ENCODE data around the gene MYH7B.

The MYH7B gene

DNA sequence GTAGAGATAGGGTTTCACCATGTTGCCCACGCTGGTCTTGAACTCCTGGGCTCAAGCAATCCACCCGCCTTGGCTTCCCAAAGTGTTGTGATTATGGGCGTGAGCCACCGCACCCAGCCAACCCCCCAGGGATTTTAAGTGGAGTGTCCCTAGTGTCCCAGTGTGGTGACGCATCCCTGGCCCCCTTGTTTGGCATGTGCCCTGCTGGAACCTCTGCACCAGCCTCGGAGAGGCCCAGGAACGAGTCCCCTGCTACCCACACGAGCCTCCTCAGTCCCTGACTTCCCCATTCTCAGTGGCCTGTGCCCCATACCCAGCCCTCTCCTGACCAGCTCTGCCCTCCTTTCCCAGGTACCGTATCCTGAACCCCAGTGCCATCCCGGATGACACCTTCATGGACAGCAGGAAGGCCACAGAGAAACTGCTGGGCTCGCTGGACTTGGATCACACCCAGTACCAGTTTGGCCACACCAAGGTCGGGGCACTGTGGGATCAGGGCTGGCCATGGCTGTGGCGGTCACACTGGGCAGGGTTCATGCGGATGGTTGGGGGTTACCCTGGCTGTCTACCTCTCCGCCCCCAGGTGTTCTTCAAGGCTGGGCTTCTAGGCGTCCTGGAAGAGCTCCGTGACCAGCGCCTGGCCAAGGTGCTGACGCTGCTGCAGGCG is 37.2 kb downstream of the MYH7B start:
- no peak for DNase-seq (ENCODE audit: low read depth)

DNA sequence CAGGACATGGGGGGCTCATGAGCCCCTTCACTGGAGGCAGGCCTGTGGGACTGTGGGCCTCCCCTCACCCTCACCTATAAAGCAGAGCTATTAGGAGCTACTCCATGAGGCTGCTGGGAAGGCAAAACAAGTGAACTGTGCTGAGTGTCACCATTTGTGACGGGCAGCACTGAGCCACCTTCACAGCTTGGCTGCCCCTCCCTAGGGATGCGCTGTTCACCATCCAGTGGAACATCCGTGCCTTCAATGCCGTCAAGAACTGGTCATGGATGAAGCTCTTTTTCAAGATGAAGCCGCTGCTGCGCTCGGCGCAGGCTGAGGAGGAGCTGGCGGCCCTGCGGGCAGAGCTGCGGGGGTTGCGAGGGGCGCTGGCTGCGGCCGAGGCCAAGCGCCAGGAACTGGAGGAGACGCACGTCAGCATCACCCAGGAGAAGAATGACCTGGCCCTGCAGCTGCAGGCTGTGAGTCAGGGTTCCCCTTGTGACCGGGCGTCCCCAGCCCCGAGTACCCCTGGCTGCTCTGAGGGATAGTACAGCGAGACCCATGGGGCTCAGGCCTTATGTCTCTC is 38.4 kb downstream of the MYH7B start:
- DNase-seq (ENCODE audit: low read depth): no peak

DNA sequence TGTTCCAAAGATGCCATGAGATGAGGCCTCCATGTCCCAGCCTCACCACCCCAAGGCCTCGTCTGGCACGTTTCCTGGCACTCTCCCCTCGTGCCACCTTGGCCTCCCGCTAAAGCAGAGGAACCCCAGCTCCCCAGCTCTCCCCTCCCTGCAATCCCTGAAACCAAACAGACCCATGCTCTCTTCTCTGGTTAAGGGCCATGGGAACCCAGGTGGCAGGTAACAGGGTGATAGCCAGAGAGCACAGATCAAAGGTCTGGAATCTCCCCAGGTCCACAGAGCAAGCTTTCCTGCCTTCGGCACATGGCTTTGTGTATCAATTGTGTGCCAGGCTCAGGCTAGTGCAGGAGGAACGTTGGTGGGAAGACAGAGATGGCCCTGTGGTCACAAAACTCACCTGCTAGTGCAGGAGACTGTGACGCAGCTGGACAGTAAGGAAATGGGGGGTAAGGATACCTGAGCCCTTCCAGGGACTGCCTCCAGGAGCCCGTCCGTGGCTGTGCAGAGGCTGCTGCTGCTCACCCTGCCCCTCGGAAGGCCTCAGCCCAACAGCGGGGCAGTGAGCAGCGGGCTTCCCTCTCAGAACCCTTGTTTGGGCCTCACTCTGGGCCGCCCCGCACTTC is 39.0 kb downstream of the MYH7B start:
- DNase-seq (ENCODE audit: low read depth): no peak

DNA sequence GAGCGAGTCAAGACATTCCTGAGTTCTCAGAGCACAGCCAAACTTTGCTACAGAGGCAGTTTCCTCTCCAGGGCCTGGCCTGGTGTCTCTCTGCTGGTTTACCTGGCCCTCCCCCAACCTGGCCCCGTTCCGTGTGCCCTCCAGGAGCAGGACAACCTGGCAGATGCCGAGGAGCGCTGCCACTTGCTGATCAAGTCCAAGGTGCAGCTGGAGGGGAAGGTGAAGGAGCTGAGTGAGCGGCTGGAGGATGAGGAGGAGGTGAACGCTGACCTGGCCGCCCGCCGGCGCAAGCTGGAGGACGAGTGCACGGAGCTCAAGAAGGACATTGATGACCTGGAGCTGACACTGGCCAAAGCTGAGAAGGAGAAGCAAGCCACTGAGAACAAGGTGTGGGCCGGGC is 39.5 kb downstream of the MYH7B start:
- no peak for DNase-seq (ENCODE audit: low read depth)

DNA sequence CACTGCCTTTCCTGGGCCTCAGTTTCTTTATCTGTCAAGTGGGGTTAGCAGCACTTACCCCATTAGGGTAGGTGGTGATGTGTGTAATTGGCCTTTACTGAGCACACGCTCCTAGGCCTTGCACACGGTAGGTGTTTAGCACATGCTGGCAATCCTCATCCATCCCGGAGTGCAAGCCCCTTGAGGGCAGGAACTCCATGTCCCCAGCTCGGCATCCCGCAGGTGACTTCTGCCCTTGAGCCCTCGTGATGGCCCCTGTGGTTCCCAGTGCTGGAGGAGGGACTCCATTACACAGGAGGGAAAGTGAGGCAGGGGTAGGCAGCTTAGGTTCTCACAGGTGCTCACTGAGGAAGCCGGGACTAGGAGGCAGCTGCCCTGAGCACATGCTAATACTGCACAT is 40.0 kb downstream of the MYH7B start:
- DNase-seq (ENCODE audit: low read depth): no peak

DNA sequence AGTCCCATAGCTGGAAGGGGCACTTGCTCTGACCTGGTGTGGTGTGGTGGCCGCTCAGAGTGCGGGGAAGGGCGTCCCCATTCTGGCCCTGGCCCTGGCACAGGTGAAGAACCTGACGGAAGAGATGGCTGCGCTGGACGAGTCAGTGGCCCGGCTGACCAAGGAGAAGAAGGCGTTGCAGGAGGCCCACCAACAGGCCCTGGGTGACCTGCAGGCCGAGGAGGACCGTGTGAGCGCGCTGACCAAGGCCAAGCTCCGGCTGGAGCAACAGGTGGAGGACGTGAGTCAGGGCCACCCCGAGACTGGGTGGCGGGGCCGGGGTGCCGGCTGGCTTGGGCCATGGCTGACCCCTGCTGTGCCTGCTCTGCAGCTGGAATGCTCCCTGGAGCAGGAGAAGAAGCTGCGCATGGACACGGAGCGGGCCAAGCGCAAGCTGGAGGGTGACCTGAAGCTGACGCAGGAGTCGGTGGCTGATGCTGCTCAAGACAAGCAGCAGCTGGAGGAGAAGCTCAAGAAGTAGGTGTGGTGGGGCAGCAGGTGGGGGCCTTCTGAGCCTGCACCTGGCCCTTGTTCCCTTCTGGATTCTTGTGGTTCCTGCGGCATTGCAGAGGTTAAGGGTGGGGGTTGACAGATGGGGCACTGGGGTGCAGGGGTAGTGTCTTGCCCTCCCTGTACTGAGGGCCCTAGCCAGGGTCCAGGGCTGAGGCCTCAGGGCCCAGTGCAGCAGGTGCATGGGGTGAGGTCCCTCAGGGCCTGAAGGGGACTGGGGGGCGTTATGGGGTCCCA is 40.8 kb downstream of the MYH7B start:
- no peak for DNase-seq (ENCODE audit: low read depth)

DNA sequence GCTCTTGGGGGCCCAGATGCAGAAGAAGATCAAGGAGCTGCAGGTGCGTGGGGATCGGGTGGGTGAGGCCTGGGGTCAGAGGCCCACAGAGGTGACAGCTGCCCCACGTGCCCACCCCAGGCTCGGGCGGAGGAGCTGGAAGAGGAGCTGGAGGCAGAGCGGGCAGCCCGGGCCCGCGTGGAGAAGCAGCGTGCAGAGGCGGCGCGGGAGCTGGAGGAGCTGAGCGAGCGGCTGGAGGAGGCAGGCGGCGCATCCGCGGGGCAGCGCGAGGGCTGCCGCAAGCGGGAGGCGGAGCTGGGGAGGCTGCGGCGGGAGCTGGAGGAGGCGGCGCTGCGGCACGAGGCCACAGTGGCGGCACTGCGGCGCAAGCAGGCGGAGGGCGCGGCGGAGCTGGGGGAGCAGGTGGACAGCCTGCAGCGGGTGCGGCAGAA is 41.5 kb downstream of the MYH7B start:
- no peak for DNase-seq (ENCODE audit: low read depth)

DNA sequence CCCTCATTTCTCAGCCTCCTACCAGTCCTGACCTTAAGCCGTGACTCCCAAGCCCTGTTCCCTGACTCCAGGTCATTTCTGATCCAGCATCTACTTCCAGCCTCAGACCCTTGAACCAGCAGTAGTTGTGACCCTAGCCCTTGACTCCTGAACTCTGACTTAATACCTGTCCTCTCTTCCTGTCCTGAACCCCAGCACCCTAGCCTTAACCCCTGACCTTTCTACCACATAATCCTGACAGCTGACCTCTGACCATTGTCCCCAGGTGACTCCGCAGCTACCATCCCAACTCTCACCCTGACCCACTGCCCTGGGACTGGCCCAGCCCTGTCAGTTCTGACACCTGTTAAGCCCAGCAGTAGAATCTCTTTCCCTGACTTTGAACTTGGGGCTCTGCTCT is 42.1 kb downstream of the MYH7B start:
- DNase-seq (ENCODE audit: low read depth): no peak

DNA sequence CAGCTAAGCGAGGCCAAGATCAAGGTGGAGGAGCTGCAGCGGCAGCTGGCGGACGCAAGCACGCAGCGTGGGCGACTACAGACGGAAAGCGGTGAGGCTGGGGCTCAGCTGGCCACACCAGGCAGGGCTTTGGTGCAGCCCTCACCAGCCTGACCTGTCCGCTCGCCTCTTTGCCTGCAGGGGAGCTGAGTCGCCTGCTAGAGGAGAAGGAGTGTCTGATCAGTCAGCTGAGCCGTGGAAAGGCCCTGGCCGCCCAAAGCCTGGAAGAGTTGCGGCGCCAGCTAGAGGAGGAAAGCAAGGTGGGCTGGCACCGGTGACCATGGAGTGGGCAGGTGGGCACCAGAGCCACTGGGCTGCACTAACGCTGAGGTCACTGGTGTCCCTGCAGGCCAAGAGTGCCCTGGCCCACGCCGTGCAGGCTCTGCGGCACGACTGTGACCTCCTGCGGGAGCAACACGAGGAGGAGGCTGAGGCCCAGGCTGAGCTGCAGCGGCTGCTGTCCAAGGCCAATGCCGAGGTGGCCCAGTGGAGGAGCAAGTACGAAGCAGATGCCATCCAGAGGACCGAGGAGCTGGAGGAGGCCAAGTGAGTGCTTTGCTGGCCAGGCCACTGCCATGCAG is 42.8 kb downstream of the MYH7B start:
- DNase-seq (ENCODE audit: low read depth): no peak

DNA sequence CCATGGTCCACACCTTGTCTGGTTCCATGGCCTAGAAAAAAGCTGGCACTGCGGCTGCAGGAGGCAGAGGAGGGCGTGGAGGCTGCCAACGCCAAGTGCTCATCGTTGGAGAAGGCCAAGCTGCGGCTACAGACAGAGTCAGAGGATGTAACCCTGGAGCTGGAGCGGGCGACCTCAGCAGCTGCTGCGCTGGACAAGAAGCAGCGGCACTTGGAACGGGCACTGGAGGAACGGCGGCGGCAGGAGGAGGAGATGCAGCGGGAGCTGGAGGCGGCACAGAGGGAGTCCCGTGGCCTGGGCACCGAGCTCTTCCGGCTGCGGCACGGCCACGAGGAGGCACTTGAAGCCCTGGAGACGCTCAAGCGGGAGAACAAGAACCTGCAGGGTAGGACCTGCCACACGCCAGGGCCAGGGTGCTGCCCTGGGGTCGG is 43.4 kb downstream of the MYH7B start:
- no peak for DNase-seq (ENCODE audit: low read depth)

DNA sequence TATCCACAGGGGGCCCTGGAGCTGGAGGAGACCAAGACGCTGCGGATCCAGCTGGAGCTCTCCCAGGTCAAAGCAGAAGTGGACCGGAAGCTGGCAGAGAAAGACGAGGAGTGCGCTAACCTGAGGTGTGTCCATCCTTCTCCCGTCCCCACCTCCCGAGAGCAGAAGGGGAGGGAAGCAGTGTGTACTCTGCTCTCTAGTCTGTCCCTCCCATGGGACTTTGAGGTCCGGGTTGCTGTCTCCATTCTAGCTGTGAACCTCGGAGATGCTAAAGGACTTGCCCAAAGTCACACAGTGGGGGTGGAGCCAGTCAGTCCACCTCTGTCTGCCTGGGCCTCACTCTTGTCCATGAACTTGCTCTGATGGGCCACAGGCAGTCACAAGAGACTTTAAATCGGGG is 44.1 kb downstream of the MYH7B start:
- DNase-seq (ENCODE audit: low read depth): no peak

DNA sequence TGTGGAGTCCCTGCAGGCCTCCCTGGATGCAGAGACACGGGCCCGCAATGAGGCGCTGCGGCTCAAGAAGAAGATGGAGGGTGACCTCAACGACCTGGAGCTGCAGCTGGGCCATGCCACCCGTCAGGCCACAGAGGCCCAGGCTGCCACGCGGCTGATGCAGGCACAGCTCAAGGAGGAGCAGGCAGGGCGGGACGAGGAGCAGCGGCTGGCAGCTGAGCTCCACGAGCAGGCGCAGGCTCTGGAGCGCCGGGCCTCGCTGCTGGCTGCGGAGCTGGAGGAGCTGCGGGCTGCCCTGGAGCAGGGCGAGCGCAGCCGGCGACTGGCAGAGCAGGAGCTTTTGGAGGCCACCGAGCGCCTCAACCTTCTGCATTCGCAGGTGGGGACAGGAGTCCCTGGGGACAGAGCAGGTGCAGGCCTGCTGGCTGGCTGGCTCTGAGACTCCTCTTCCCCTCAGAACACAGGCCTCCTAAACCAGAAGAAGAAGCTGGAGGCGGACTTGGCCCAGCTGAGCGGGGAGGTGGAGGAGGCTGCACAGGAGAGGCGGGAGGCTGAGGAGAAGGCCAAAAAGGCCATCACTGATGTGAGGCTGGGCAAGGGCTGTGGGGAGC is 44.7 kb downstream of the MYH7B start:
- no peak for DNase-seq (ENCODE audit: low read depth)

DNA sequence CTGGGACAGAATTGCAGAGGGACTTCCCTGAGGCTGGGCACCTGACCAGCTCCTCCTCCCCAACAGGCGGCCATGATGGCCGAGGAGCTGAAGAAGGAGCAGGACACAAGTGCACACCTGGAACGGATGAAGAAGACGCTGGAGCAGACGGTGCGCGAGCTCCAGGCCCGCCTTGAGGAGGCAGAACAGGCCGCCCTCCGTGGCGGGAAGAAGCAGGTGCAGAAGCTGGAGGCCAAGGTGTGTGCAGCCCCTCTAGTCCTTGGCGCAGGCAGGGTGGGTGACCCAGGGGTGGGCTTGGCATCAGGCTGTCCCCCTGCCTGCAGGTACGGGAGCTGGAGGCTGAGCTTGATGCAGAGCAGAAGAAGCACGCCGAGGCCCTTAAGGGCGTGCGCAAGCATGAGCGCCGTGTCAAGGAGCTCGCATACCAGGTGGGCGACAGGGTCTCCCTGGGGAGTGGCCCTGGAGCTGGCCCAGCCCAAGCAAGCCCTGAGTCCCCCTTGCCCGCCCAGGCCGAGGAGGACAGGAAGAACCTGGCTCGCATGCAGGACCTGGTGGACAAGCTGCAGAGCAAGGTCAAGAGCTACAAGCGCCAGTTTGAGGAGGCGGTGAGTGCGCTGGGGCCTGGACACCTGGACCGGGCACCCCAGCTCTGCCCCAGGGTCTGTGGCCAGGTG is 45.4 kb downstream of the MYH7B start:
- DNase-seq (ENCODE audit: low read depth): no peak

DNA sequence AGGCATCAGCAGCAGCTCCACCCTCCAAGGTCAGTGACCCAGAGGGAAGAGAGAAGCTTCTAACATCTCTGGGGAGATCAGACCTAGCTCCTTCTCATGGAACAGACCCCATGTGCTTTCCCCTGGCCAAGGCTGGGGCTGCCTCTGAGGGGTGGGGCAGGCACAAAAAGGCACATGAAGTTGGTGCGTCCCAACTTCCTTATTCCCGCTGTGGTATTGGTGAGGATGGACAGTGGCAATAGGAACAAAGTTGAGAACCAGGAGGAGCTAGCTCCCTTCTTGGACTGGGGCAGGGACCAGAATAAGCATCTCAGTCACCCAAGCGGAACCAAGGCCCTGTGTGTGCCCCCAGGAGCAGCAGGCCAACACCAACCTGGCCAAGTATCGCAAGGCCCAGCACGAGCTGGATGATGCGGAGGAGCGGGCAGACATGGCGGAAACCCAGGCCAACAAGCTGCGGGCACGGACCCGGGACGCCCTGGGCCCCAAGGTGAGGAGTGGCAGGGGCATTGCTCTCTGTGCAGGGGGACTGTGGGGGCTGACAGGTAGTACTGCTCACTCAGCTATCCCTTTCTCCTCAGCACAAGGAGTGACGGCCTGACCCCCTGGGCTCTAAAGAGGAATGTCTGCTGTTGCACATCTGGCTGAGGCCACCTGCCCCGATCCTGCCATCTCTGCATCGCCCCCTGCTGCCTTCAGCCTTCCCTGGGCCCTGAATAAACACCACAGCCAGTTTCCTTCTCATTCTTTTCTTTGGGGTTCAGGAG is 46.1 kb downstream of the MYH7B start:
- no peak for DNase-seq (ENCODE audit: low read depth)

DNA sequence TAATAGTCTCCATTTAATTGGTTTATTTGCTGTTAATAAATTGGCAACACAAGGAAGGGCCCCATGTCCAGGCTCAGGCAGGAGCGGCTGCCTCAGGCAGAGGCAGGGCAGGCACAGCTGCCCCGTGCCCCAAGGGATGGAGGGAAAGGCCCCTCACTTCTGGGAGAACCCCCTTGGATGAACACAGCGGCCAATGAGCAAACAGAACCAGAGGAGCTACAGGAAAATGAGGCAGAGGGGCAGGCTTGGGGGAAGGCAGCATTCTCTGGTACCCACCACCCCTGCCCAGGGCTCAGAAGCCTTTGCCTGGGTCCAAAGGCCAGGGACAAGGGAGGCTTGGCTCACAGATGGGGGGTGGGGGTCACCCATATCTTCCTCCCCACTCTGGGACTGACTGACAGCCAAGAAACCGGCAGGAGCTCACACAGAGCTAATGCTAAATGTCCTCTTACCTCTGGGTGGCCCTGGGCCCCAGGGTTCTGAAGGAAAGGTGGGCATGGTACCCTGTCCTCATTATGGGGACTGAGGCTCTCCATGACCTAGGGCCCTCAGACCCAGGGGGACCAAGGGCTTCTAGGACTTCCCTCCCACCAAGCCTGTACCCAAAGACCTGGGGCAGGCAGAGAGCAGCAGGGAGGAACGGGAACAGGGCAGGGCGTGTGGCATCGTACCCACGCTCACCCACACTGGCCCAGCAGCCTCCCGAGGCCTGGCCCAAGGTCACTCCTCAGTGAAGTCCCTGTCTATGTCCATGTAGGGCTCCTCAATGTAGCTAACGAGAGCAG is 47.0 kb downstream of the MYH7B start:
- DNase-seq (ENCODE audit: low read depth): no peak

DNA sequence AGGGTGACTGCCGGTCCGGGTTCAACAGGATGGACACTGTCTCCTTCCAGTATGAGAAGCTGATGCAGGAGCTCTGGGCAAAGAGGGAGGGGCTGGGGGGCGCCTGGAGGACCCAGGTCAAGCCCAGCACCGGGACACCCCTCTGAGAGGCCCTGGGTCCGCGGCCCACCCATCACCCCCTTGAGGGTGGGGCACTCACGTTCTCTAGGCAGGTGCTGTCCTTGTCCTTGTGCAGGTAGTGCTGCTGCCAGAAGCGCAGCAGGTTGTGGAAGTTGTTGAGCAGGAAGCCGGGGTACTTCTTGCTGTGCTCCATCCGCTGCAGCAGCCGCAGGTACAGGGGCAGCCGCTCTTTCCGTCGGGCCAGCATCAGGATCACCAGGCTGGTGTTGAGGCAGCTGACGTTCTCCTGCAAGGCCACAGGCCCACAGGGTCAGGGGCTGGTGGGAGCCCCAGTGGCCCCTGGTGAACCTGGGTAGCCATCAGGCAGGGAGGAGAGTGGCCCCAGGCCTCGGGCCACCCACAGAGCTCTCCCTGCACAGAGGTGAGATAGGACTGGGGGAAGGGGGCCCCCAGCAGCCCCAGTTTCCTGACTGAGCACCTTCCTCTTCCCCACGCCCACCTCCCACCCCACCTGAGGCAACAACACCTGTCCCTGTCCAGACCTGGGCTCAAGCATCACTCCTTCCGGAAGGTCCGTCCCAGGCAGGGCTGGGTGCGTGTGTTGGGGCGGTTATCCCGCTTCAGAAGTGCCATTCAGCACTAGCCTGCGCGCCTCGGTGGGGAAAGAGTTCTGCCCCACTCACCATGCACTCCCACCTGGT is 47.8 kb downstream of the MYH7B start:
- DNase-seq (ENCODE audit: low read depth): no peak

DNA sequence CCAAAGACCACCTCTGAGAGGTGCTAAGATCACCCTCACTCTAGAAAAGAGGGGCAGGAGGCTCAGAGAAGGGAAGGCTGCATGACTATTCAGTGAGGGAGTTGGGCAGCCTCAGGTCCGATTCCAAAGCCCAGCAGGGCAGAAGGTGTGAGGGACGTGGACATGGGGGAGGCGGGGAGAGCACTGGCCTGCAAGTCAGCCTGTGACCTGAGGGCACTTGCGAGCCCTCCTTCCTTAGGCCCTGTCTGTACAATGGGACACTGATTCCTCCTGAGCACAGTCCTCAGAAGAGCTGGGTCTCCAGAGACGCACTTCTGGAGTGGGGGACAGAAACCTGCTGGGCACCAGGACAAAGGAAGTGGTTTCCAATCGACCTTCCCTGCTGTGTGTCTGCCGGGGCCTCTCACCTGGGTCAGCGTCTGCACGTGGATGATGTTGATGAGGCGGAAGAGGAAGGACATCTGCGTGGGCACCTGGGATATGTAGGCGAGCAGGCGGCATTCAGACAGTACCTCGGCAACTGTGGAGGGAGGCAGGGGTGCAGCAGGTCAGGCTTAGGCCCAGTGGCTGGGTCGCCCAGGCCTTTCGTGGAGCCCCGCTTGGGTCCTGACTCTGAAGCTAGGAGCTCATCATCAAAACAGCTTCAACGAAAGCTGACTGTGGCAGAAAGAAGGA is 48.5 kb downstream of the MYH7B start:
- no peak for DNase-seq (ENCODE audit: low read depth)

DNA sequence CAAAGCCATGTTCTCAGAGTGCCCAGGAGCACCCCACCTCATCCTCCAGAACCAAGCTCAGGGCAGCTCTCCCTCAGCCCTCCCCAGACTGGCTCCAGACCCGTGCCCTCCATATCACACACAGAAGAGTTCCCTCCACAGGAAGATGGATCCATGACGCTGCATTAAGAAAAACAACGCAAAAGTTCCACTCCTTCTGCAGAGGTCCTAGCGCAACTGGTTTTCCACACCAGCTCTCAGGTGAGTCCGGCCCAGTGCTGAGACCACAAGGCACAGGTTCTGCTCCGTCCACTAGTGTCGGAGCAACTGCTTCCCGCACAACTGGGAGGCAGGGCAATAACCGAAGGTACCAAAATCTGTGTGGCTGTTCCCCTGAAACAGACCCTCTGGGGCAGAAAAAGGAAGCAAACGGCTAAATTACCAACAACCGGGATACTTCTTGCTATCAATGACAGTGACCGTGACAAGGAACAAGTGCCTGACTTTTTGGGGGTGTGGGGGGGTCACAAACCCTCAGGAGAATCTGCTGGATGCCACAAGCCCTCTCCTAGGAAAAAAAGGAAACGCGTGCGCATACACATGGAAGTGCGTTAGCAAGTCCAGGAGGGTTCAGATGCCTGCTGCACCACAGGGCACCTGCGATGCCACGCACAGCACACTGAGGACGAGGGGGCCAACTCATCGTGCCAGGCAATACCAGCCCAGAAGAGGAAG is 49.2 kb downstream of the MYH7B start:
- no peak for DNase-seq (ENCODE audit: low read depth)
